Nephron progenitor cell (in vitro differentiated cells): ENCODE data around the gene ANAPC13.
A peak's percentile ranks its signal among the peaks of the same experiment; 100 is the strongest.

ENCODE experiments used
- DNase-seq: peaks from one replicate; pipeline ENCODE4 v3.0.0; 2021
- H3K27ac Mint-ChIP-seq: 2 replicates; pipeline ENCODE4 v1.8.0; 2021; ENCODE audit warnings: mild to moderate bottlenecking, moderate library complexity, mixed read lengths
- H3K27me3 Mint-ChIP-seq: 2 replicates; pipeline ENCODE4 v1.8.0; 2021; ENCODE audit warnings: mild to moderate bottlenecking, low read depth, mixed read lengths; ENCODE audit not compliant: poor library complexity
- H3K36me3 Mint-ChIP-seq: 2 replicates; pipeline ENCODE4 v1.8.0; 2021; ENCODE audit warnings: low read depth, mixed read lengths
- H3K4me1 Mint-ChIP-seq: 2 replicates; pipeline ENCODE4 v1.8.0; 2021; ENCODE audit warnings: mixed read lengths
- H3K4me3 Mint-ChIP-seq: 2 replicates; pipeline ENCODE4 v1.8.0; 2021; ENCODE audit warnings: mild to moderate bottlenecking, moderate library complexity, mixed read lengths
- H3K9me3 Mint-ChIP-seq: 2 replicates; pipeline ENCODE4 v1.8.0; 2021; ENCODE audit warnings: mild to moderate bottlenecking, moderate library complexity, mixed read lengths
- TF ChIP-seq, protein P1 (sequence below): fragments of 200-600 bp; sonication (generic); IDR thresholded peaks from 2 replicates; pipeline ENCODE4 v1.5.0; 2021; ENCODE audit warnings: antibody characterized with exemption

The ANAPC13 gene

DNA sequence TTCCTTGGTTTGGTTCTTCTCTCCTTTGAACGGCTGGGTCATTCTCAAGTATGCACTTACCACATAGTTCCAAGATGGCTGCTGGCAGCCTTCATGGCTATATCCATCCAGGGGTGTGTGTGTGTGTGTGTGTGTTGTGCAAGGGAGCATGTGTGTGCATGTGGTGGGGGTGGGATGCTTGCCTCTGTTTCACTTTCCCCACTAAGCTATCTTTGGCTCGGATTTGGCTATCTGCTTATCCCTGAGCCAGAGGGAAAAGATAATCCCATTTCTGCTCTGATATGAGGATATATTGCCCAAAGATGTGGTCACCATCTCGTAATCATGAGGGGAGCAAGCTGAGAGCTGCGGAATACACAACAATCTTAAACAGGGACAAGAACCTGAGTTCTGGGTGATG lies 26.2 kb downstream of the ANAPC13 start:
- Mint-ChIP-seq H3K36me3 (no peaks in the 10 kb centered on the region), H3K4me3 (no peak overlapping the region), H3K27me3 (peaks cover 34% of the 10 kb centered on the region), H3K9me3 (no peaks in the 10 kb centered on the region), H3K4me1 (peaks cover 37% of the 10 kb centered on the region), H3K27ac (no peak overlapping the region)
- TF ChIP-seq, protein P1, sequence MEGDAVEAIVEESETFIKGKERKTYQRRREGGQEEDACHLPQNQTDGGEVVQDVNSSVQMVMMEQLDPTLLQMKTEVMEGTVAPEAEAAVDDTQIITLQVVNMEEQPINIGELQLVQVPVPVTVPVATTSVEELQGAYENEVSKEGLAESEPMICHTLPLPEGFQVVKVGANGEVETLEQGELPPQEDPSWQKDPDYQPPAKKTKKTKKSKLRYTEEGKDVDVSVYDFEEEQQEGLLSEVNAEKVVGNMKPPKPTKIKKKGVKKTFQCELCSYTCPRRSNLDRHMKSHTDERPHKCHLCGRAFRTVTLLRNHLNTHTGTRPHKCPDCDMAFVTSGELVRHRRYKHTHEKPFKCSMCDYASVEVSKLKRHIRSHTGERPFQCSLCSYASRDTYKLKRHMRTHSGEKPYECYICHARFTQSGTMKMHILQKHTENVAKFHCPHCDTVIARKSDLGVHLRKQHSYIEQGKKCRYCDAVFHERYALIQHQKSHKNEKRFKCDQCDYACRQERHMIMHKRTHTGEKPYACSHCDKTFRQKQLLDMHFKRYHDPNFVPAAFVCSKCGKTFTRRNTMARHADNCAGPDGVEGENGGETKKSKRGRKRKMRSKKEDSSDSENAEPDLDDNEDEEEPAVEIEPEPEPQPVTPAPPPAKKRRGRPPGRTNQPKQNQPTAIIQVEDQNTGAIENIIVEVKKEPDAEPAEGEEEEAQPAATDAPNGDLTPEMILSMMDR: no peak
- no peak for DNase-seq

DNA sequence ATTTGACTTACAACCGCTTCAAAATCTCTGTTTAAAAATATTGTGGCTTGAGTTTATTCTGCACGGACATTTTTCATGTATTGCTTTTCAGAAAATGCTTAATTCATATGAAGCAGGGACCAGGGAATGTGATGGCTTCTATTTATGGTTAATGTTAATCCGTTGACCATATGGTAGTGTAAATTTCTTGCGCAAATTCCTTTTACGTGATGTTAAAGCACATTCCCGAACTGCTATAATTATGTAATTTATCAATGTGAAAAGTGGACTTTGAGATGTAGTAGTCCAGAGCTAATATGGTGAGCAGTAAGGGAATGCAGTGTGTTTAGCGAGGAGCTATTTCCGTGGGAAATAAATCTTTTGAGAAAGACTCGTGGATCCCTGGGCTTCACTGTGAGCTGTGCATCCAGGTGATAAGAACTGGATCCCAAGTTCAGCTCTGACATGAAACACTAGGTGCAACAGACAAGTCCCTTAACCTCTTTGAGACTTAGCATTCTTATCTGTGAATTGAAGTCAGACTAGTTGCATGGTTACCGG lies 27.3 kb downstream of the ANAPC13 start:
- no peaks in the 10 kb centered on the region for H3K9me3 Mint-ChIP-seq
- TF ChIP-seq, protein P1: no peak
- H3K27ac Mint-ChIP-seq: no peak overlapping the region
- peaks cover 37% of the 10 kb centered on the region for H3K27me3 Mint-ChIP-seq
- no peak overlapping the region for H3K4me3 Mint-ChIP-seq
- peaks cover 26% of the 10 kb centered on the region for H3K4me1 Mint-ChIP-seq
- no peak for DNase-seq
- H3K36me3 Mint-ChIP-seq: no peaks in the 10 kb centered on the region

DNA sequence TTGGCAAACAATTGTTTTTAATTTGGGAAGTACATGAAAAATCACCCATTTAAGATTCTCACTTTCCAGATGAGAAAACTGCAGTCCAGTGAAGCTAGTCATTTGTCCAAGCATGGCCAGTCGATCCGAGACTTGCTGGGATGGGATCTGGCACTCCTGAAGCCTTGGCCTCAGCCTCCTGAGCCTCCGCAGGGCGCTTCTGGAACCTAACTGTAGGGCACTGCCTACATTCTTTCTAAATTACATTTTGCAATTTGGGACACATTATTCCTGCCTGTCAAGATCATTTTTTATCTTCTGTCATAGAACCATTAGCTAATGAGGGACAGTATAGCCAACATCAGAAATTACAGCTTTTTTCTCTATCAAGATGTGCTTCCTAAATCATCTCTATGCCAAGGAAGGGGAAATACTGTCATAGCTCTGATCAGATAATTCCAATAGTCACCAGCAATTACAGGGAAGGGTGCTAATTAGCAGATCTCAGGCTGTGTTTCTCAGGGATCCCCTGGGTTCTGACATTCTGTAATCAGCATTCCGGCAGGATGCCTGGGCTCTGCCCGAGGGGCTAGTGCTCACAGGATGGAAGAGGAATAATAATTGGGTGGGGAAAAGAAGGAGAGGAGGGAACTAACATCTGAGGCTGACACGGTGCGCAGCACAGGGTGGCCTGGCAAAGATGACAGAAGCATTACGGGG lies 28.3 kb downstream of the ANAPC13 start:
- no peak overlapping the region for H3K27ac Mint-ChIP-seq
- TF ChIP-seq, protein P1: no peak
- H3K9me3 Mint-ChIP-seq: no peaks in the 10 kb centered on the region
- no peak overlapping the region for H3K4me3 Mint-ChIP-seq
- H3K36me3 Mint-ChIP-seq: no peaks in the 10 kb centered on the region
- no peak for DNase-seq
- peaks cover 17% of the 10 kb centered on the region for H3K4me1 Mint-ChIP-seq
- peaks cover 29% of the 10 kb centered on the region for H3K27me3 Mint-ChIP-seq

DNA sequence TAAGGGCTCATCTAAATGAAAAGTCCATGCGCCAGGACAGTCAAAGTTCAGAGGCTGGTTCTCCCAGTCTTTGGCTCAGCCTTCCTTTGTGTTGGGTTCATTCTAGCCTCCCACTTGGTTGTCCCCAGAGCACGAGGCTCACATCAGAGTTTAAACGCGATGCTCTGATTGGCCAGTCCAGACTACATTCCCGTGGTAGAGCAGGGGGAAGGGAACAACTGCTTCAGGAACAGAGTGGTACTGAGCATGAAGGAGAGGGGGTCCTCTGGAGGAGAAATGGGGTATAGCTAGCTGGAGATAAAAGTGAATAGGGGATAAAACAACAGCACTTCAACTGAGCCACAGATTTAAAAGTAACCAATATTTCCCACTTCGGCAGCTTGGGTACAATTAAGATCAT lies 32.2 kb downstream of the ANAPC13 start:
- Mint-ChIP-seq H3K27ac (no peak overlapping the region), H3K27me3 (peaks cover 20% of the 10 kb centered on the region), H3K4me1 (peaks cover 17% of the 10 kb centered on the region), H3K36me3 (no peaks in the 10 kb centered on the region), H3K9me3 (no peaks in the 10 kb centered on the region), H3K4me3 (no peak overlapping the region)
- TF ChIP-seq, protein P1: no peak
- no peak for DNase-seq

DNA sequence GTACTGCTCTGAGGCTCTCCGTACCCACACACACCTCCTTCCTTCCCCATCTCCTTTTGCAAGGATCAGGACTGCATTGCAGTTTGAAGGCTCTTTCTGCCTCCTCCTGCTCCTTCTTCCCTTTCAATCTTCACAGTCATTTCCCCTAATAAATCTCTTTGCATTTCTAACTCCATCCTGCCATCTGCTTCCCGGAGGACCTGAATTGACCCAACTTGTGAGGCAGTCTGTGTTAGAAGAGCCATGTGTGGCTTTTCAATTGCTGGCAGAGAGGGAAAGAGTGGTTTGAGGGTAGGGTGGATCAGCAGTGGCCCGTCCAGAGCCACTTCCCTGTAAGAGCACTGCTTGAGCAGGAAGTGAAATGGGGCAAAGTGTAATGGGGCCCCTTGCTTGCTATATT lies 35.8 kb downstream of the ANAPC13 start:
- Mint-ChIP-seq H3K4me3 (no peak overlapping the region), H3K36me3 (peaks cover 3% of the 10 kb centered on the region), H3K27ac (peak overlapping the region; percentile 44), H3K4me1 (peaks cover 28% of the 10 kb centered on the region), H3K9me3 (peaks cover 11% of the 10 kb centered on the region), H3K27me3 (peaks cover 8% of the 10 kb centered on the region)
- no peak for DNase-seq
- TF ChIP-seq, protein P1: no peak

DNA sequence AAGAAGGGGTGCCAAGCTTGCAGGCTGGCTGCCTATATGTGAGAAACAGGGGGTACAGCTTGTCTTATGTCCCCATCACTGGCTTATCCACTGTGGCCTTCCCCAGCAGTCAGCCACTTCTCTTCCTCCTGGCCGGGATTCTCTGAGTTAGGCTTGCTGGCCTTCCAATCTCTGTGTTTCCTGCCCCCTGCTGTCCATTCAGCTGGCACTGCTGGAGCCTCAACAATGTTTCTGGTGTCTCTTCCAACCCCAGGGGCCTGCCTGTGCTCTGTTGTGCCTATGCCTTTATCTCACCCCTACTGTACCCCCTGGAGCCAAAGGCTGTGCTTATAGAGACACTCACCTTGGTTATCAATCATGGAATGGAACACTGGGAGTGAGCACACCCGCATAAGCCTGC lies 36.5 kb downstream of the ANAPC13 start:
- peaks cover 8% of the 10 kb centered on the region for H3K27me3 Mint-ChIP-seq
- H3K9me3 Mint-ChIP-seq: peaks cover 17% of the 10 kb centered on the region
- no peak overlapping the region for H3K27ac Mint-ChIP-seq
- H3K36me3 Mint-ChIP-seq: peaks cover 8% of the 10 kb centered on the region
- TF ChIP-seq, protein P1: peak; percentile 6
- H3K4me3 Mint-ChIP-seq: no peak overlapping the region
- peaks cover 28% of the 10 kb centered on the region for H3K4me1 Mint-ChIP-seq
- no peak for DNase-seq
